HEK293 (cell line): ENCODE results near the gene NCOR1.

Source experiments
- BCL11B ChIP-seq: fragments of 450-650 bp; formaldehyde crosslinking; IDR thresholded peaks from 2 replicates; pipeline ENCODE4 v1.5.1; 2016; ENCODE audit warnings: low read depth, missing biosample characterization, missing genetic modification characterization
- GFI1B ChIP-seq: fragments of 450-650 bp; formaldehyde crosslinking; IDR thresholded peaks from 2 replicates; pipeline ENCODE4 v1.5.1; 2016; ENCODE audit warnings: missing biosample characterization, missing genetic modification characterization
- GLI4 ChIP-seq: fragments of 450-650 bp; formaldehyde crosslinking; IDR thresholded peaks from 2 replicates; pipeline ENCODE4 v1.5.1; 2016; ENCODE audit warnings: missing biosample characterization, missing genetic modification characterization
- HOXA7 ChIP-seq: sonication (generic); formaldehyde crosslinking; IDR thresholded peaks from 2 replicates; pipeline ENCODE4 v1.8.1; 2022; ENCODE audit warnings: missing genetic modification reagents, borderline replicate concordance
- KLF10 ChIP-seq: fragments of 450-650 bp; IDR thresholded peaks from 2 replicates; pipeline ENCODE4 v1.5.1; 2018; ENCODE audit warnings: missing biosample characterization, mild to moderate bottlenecking, missing genetic modification characterization
- KLF16 ChIP-seq: fragments of 450-650 bp; formaldehyde crosslinking; IDR thresholded peaks from 2 replicates; pipeline ENCODE4 v1.5.1; 2017; ENCODE audit warnings: missing biosample characterization, missing genetic modification characterization
- KLF9 ChIP-seq: fragments of 450-650 bp; formaldehyde crosslinking; IDR thresholded peaks from 2 replicates; pipeline ENCODE4 v1.5.1; 2016; ENCODE audit warnings: missing biosample characterization, missing genetic modification characterization, low read depth
- SCRT1 ChIP-seq: fragments of 450-650 bp; formaldehyde crosslinking; IDR thresholded peaks from 2 replicates; pipeline ENCODE4 v1.5.1; 2016; ENCODE audit warnings: missing biosample characterization, missing genetic modification characterization, borderline replicate concordance
- ZBTB11 ChIP-seq: fragments of 450-650 bp; formaldehyde crosslinking; conservative IDR thresholded peaks from 2 replicates; pipeline ENCODE4 v1.5.1; 2016; ENCODE audit warnings: low read depth, missing biosample characterization, missing genetic modification characterization
- ZBTB17 ChIP-seq: fragments of 450-650 bp; formaldehyde crosslinking; IDR thresholded peaks from 2 replicates; pipeline ENCODE4 v1.5.1; 2016; ENCODE audit warnings: missing biosample characterization, missing genetic modification characterization
- ZBTB21 ChIP-seq: fragments of 450-650 bp; formaldehyde crosslinking; IDR thresholded peaks from 2 replicates; pipeline ENCODE4 v1.5.1; 2017; ENCODE audit warnings: missing biosample characterization, missing genetic modification characterization
- ZFP69B ChIP-seq: fragments of 450-650 bp; formaldehyde crosslinking; IDR thresholded peaks from 2 replicates; pipeline ENCODE4 v1.5.1; 2016; ENCODE audit warnings: missing biosample characterization, missing genetic modification characterization
- ZNF146 ChIP-seq: fragments of 450-650 bp; formaldehyde crosslinking; IDR thresholded peaks from 2 replicates; pipeline ENCODE4 v1.5.1; 2016; ENCODE audit warnings: missing biosample characterization, missing genetic modification characterization
- ZNF148 ChIP-seq: fragments of 450-650 bp; formaldehyde crosslinking; IDR thresholded peaks from 2 replicates; pipeline ENCODE4 v1.5.0; 2017; ENCODE audit warnings: missing biosample characterization, missing genetic modification characterization, borderline replicate concordance
- ZNF169 ChIP-seq: fragments of 450-650 bp; formaldehyde crosslinking; IDR thresholded peaks from 2 replicates; pipeline ENCODE4 v1.5.1; 2016; ENCODE audit warnings: missing biosample characterization, missing genetic modification characterization
- ZNF280C ChIP-seq: fragments of 450-650 bp; formaldehyde crosslinking; IDR thresholded peaks from 2 replicates; pipeline ENCODE4 v1.5.1; 2016; ENCODE audit warnings: missing biosample characterization, missing genetic modification characterization
- ZNF48 ChIP-seq: fragments of 450-650 bp; formaldehyde crosslinking; IDR thresholded peaks from 2 replicates; pipeline ENCODE4 v1.5.1; 2016; ENCODE audit warnings: missing biosample characterization, missing genetic modification characterization
- ZNF530 ChIP-seq: fragments of 450-650 bp; formaldehyde crosslinking; IDR thresholded peaks from 2 replicates; pipeline ENCODE4 v1.5.1; 2016; ENCODE audit warnings: low read depth, missing biosample characterization, missing genetic modification characterization
- ZNF560 ChIP-seq: fragments of 450-650 bp; formaldehyde crosslinking; IDR thresholded peaks from 2 replicates; pipeline ENCODE4 v1.5.1; 2017; ENCODE audit warnings: missing biosample characterization, missing genetic modification characterization, borderline replicate concordance
- ZNF580 ChIP-seq: fragments of 450-650 bp; formaldehyde crosslinking; IDR thresholded peaks from 2 replicates; pipeline ENCODE4 v1.5.1; 2016; ENCODE audit warnings: missing biosample characterization, missing genetic modification characterization
- ZNF639 ChIP-seq: fragments of 450-650 bp; formaldehyde crosslinking; IDR thresholded peaks from 2 replicates; pipeline ENCODE4 v1.5.1; 2016; ENCODE audit warnings: missing biosample characterization, missing genetic modification characterization
- ZNF645 ChIP-seq: fragments of 450-650 bp; formaldehyde crosslinking; IDR thresholded peaks from 2 replicates; pipeline ENCODE4; 2016; ENCODE audit warnings: missing biosample characterization, missing genetic modification characterization
- ZNF654 ChIP-seq: fragments of 450-650 bp; formaldehyde crosslinking; IDR thresholded peaks from 2 replicates; pipeline ENCODE4 v1.5.1; 2016; ENCODE audit warnings: low read depth, missing biosample characterization, missing genetic modification characterization
- ZNF660 ChIP-seq: fragments of 450-650 bp; IDR thresholded peaks from 2 replicates; pipeline ENCODE4 v1.5.1; 2018; ENCODE audit warnings: missing biosample characterization, mild to moderate bottlenecking, missing genetic modification characterization
- ZNF830 ChIP-seq: fragments of 450-650 bp; IDR thresholded peaks from 2 replicates; pipeline ENCODE4 v1.5.0; 2018; ENCODE audit warnings: missing biosample characterization, missing genetic modification characterization, low read depth, mild to moderate bottlenecking, moderate library complexity
- ZNF843 ChIP-seq: fragments of 450-650 bp; formaldehyde crosslinking; IDR thresholded peaks from 2 replicates; pipeline ENCODE4 v1.5.1; 2016; ENCODE audit warnings: missing biosample characterization, missing genetic modification characterization
- ZSCAN5A ChIP-seq: fragments of 450-650 bp; formaldehyde crosslinking; IDR thresholded peaks from 2 replicates; pipeline ENCODE4 v1.5.1; 2016; ENCODE audit warnings: missing biosample characterization, missing genetic modification characterization

NCOR1 gene

GRCh38 chr17:15999141-15999973 lies 216.0 kb downstream of the NCOR1 start, which contains the start of the genes TTC19 and ZSWIM7 (continued):
- no peak for TF ChIP-seq ZNF639 (tag by site-specific recombination)
- TF ChIP-seq ZBTB17 (tag by site-specific recombination), result peak; percentile 88
- TF ChIP-seq ZNF48 (tag by site-specific recombination), result no peak
- TF ChIP-seq ZNF645 (tag by site-specific recombination), result no peak
- no peak for TF ChIP-seq ZNF169 (tag by site-specific recombination)
- TF ChIP-seq ZBTB21 (tag by site-specific recombination), result peak; percentile 99
- TF ChIP-seq ZNF530 (tag by site-specific recombination), result no peak
- TF ChIP-seq ZNF148, result no peak
- no peak for TF ChIP-seq HOXA7 (CRISPR knock-in tag)
- TF ChIP-seq ZNF830 (tag by site-specific recombination), result no peak
- TF ChIP-seq ZNF146, result no peak
- peak; percentile 65; the same call in 1 of the 2 replicates for TF ChIP-seq ZFP69B (tag by site-specific recombination)
- no peak for TF ChIP-seq ZNF654 (tag by site-specific recombination)
- TF ChIP-seq KLF9 (tag by site-specific recombination), result peak; percentile 97
- peak; percentile 91 for TF ChIP-seq ZSCAN5A
- peak; percentile 99 for TF ChIP-seq SCRT1 (tag by site-specific recombination)
- TF ChIP-seq ZBTB11 (tag by site-specific recombination), result peak; percentile 57
- no peak for TF ChIP-seq ZNF280C (tag by site-specific recombination)
- TF ChIP-seq BCL11B (tag by site-specific recombination), result peak; percentile 80; the same call in 1 of the 2 replicates
- peak; percentile 83; the same call in 1 of the 2 replicates for TF ChIP-seq ZNF580 (tag by site-specific recombination)
- no peak for TF ChIP-seq ZNF560 (tag by site-specific recombination)
- no peak for TF ChIP-seq ZNF660 (tag by site-specific recombination)
- peak; percentile 87 for TF ChIP-seq KLF10 (tag by site-specific recombination)
- TF ChIP-seq GLI4 (tag by site-specific recombination), result peak; percentile 46; the same call in 1 of the 2 replicates
- TF ChIP-seq GFI1B, result no peak
- peak; percentile 89; the same call in 1 of the 2 replicates for TF ChIP-seq KLF16 (tag by site-specific recombination)
- TF ChIP-seq ZNF843, result peak; percentile 63
